ENCODE measurements around the gene KRT25. TPM values are rescaled to one million over a fixed set of nuclear protein-coding genes. Genes with fewer than 3 reads are reported as not detected.

KRT25 gene
- total RNA-seq, 2 experiments from 2014 or later, result not detected

GRCh38 chr17:40724656-40725055 lies 30.5 kb downstream of the KRT25 start:
- Mint-ChIP-seq H3K4me1 (ENCODE audit: low read depth) (no peaks in the 10 kb centered on the region), H3K36me3 (ENCODE audit: low read depth) (no peaks in the 10 kb centered on the region), H3K27ac (no peak overlapping the region), H3K9me3 (no peaks in the 10 kb centered on the region), H3K4me3 (no peak overlapping the region), H3K27me3 (peaks cover 35% of the 10 kb centered on the region)
- ChIA-PET CTCF (no interaction called here), POLR2A (no interaction called here)
- DNase-seq (no peak), ATAC-seq (ENCODE audit: poor library complexity) (no peak)
- H3K27ac ChIP-seq (ENCODE audit: low read depth in 1 of 2, low read length in 2 of 2), result no peak overlapping the region
- intact Hi-C loops (cut with DNase I, micrococcal nuclease), result loop anchor here (1.0 to 10.0 kb wide), 4 partner anchors 104 to 367 kb away; partner anchors contain the start of gene CCR7 (in 1 of the 2)
- no peaks in the 10 kb centered on the region for H3K9me3 ChIP-seq (ENCODE audit: control insufficient read depth in 1 of 2, insufficient read depth in 1 of 2, low read length in 2 of 2)
- no peaks in the 10 kb centered on the region for H3K36me3 ChIP-seq (ENCODE audit: insufficient read depth, low read length)
- H3K4me3 ChIP-seq (ENCODE audit: low read length), result no peak overlapping the region
- peaks cover 0 to 7% of the 10 kb centered on the region in 2 experiments for H3K27me3 ChIP-seq (ENCODE audit: control insufficient read depth in 1 of 2, insufficient read depth in 2 of 2, low read length in 2 of 2)
- no peaks in the 10 kb centered on the region for H3K4me1 ChIP-seq (ENCODE audit: insufficient read depth, low read length)
- TF ChIP-seq, protein P1, sequence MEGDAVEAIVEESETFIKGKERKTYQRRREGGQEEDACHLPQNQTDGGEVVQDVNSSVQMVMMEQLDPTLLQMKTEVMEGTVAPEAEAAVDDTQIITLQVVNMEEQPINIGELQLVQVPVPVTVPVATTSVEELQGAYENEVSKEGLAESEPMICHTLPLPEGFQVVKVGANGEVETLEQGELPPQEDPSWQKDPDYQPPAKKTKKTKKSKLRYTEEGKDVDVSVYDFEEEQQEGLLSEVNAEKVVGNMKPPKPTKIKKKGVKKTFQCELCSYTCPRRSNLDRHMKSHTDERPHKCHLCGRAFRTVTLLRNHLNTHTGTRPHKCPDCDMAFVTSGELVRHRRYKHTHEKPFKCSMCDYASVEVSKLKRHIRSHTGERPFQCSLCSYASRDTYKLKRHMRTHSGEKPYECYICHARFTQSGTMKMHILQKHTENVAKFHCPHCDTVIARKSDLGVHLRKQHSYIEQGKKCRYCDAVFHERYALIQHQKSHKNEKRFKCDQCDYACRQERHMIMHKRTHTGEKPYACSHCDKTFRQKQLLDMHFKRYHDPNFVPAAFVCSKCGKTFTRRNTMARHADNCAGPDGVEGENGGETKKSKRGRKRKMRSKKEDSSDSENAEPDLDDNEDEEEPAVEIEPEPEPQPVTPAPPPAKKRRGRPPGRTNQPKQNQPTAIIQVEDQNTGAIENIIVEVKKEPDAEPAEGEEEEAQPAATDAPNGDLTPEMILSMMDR (IDR thresholded peaks at IDR 0.05), result no peak

- H3K27me3 Mint-ChIP-seq, result peaks cover 40% of the 10 kb centered on the region
- no peak overlapping the region for H3K27ac ChIP-seq (ENCODE audit: low read depth in 1 of 2, low read length in 2 of 2)
- no peak overlapping the region for H3K27ac Mint-ChIP-seq
- intact Hi-C loops (cut with DNase I, micrococcal nuclease), result loop anchor here in 1 of 2 experiments (10.0 kb wide), 1 partner anchor 157 kb away; the partner anchor contains the start of gene CCR7
- ATAC-seq (ENCODE audit: poor library complexity) (no peak), DNase-seq (no peak)
- no peaks in the 10 kb centered on the region for H3K4me1 Mint-ChIP-seq (ENCODE audit: low read depth)
- no peaks in the 10 kb centered on the region for H3K9me3 Mint-ChIP-seq
- H3K36me3 ChIP-seq (ENCODE audit: insufficient read depth, low read length), result no peaks in the 10 kb centered on the region
- POLR2A ChIA-PET, result no interaction called here
- H3K27me3 ChIP-seq (ENCODE audit: control insufficient read depth in 1 of 2, insufficient read depth in 2 of 2, low read length in 2 of 2), result peaks cover 0 to 7% of the 10 kb centered on the region in 2 experiments
- no peak overlapping the region for H3K4me3 ChIP-seq (ENCODE audit: low read length)
- no peaks in the 10 kb centered on the region for H3K4me1 ChIP-seq (ENCODE audit: insufficient read depth, low read length)
- no peaks in the 10 kb centered on the region for H3K36me3 Mint-ChIP-seq (ENCODE audit: low read depth)
- H3K9me3 ChIP-seq (ENCODE audit: control insufficient read depth in 1 of 2, insufficient read depth in 1 of 2, low read length in 2 of 2), result no peaks in the 10 kb centered on the region
- CTCF ChIA-PET, result interaction anchor here (1.1 kb wide), 1 partner anchor 189 kb away, joined by 3 read pairs; no protein-coding TSS in a partner anchor
- TF ChIP-seq, protein P1 (IDR thresholded peaks at IDR 0.05), result no peak
- H3K4me3 Mint-ChIP-seq, result no peak overlapping the region
Observed at GRCh38 chr17:40722241-40722640, 32.9 kb downstream of the KRT25 start.

GRCh38 chr17:40720899-40721298 lies 34.2 kb downstream of the KRT25 start:
- CTCF ChIA-PET, result no interaction called here
- Histone ChIP-seq H3K4me1 (ENCODE audit: insufficient read depth, low read length) (no peaks in the 10 kb centered on the region), H3K27me3 (ENCODE audit: control insufficient read depth in 1 of 2, insufficient read depth in 2 of 2, low read length in 2 of 2) (peaks cover 0 to 7% of the 10 kb centered on the region in 2 experiments), H3K4me3 (ENCODE audit: low read length) (no peak overlapping the region), H3K36me3 (ENCODE audit: insufficient read depth, low read length) (no peaks in the 10 kb centered on the region), H3K9me3 (ENCODE audit: control insufficient read depth in 1 of 2, insufficient read depth in 1 of 2, low read length in 2 of 2) (no peaks in the 10 kb centered on the region), H3K27ac (ENCODE audit: low read depth in 1 of 2, low read length in 2 of 2) (no peak overlapping the region)
- no peaks in the 10 kb centered on the region for H3K36me3 Mint-ChIP-seq (ENCODE audit: low read depth)
- intact Hi-C loops (cut with DNase I, micrococcal nuclease), result loop anchor here in 1 of 2 experiments (10.0 kb wide), 1 partner anchor 156 kb away; the partner anchor contains the start of gene CCR7
- POLR2A ChIA-PET, result no interaction called here
- H3K27me3 Mint-ChIP-seq, result peaks cover 39% of the 10 kb centered on the region
- no peaks in the 10 kb centered on the region for H3K9me3 Mint-ChIP-seq
- TF ChIP-seq, protein P1 (IDR thresholded peaks at IDR 0.05), result no peak
- no peaks in the 10 kb centered on the region for H3K4me1 Mint-ChIP-seq (ENCODE audit: low read depth)
- H3K4me3 Mint-ChIP-seq, result no peak overlapping the region
- ATAC-seq (ENCODE audit: poor library complexity) (no peak), DNase-seq (no peak)
- no peak overlapping the region for H3K27ac Mint-ChIP-seq
